COLO829 (cell line): ENCODE measurements around the gene NIPSNAP2.
"Not testable (repeated sequence)": the region's sequence is repeated elsewhere in the genome, so short reads cannot be mapped to it uniquely, and the experiment has no call there.

Source experiments
- DNase-seq: peaks from one replicate; pipeline ENCODE4 v3.0.0; 2012; ENCODE audit warnings: low spot score

The NIPSNAP2 gene

DNA sequence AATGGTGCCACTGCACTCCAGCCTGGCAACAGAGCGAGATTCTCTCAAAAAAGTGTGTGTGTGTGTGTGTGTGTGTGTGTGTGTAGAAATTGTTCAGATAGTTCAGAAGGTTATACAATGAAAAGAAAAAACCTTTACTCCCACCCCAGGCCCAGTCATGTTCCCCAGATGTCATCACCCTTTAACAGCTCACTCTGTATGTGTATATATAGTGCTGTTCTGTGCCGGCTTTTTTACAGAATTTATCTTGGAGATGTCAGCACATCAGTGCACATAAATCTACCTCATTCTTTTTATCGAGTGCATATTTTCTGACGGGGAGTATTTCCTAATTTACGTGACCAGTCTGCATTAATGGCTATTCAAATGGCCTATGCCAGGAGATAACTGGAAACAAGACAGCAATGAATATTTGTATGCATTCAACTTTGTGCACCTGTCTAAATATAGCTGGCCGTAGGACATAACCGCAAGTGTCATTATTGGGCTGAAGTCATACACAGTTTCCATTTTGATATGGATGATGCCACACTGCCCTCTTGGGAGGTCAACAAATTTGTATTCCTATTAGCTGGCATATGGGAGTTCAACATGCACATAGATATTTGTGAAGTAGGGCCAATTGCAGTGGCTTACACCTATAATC is 11.7 kb downstream of the NIPSNAP2 start:
- DNase-seq: no peak

DNA sequence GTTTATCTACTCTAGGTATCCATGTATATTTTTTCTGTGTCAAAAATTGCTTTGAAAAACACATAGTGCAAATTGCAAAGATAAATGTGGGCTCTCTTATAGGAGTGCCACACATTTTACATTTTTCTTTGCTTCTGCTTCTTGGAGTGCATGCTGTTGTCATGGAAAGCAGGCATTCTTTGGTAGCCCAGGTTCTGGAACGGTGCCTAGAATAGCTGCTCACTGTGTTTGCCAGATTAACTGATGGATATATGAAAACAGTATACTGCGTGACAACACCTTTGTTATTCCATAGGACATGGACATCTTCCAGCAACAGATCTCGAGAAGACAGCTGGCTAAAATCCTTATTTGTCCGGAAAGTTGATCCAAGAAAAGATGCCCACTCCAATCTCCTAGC is 13.4 kb downstream of the NIPSNAP2 start:
- no peak for DNase-seq

DNA sequence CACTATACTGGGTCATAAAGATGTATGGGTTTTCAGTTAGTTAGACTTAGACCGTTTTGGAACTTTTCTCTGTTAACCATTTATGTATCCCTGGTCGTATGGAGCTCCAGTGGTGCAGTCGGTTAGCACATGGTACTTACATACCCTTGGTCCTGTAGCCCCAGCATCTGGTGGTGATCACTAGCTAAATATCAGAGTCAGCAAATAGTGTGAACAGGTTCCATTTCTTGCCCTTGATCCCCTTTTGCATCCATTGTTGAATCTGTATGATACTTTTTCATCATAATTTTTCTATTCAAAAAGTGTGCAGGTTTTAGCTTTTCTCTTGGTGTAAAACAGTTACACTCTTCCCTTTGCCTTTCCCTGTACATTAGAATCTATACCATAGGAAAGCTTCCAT is 15.9 kb downstream of the NIPSNAP2 start:
- no peak for DNase-seq

GRCh38 chr7:55983537-55983936 is 19.2 kb downstream of the NIPSNAP2 start:
- no peak for DNase-seq

DNA sequence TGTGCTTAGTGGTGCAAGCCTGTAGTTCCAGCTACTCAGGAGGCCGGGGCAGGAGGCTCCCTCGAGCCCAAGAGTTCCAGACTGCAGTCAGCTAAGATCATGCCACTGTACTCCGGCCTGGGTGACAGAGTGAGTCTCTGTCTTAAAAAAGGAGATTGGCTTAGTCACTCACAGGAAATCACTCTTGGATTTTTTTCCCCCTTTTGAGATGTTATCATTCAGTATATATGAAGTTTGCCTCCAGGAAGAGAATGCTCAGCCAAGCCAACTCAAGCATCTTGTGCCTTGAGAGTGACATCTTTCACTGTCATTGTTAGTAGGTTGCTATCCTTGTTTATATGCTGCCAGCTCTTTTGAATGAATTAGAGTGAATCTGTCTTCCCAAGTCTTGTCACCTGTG is 28.0 kb downstream of the NIPSNAP2 start:
- DNase-seq: no peak

DNA sequence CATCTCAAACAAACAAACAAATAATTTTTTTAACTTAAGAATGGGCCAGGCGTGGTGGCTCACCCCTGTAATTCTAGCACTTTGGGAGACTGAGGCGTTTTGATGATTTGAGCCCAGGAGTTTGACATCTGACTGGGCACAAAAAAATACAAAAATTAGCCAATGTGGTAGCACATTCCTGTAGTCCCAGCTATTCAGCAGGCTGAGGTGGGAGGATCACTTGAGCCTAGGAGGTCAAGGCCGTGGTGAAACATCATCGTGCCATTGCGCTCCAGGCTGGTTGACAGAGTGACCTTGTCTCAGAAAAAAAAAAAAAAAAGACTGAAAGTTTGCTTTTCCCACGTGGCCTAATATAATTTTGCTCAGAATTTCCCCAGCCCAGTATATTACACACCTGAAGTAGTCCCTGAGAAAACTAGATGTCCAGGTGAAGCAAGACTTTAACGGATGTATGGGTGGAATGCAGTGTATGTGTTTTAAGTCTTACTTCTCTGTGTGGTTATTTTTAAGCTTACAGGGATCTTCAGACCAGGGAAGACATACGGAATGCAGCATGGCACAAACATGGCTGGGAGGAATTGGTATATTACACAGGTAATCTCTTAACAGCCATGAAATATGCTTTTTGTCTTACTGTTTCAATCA is 32.6 kb downstream of the NIPSNAP2 start:
- DNase-seq: no peak

- DNase-seq: no peak
Observed at GRCh38 chr7:56003749-56004148, 39.4 kb downstream of the NIPSNAP2 start.

DNA sequence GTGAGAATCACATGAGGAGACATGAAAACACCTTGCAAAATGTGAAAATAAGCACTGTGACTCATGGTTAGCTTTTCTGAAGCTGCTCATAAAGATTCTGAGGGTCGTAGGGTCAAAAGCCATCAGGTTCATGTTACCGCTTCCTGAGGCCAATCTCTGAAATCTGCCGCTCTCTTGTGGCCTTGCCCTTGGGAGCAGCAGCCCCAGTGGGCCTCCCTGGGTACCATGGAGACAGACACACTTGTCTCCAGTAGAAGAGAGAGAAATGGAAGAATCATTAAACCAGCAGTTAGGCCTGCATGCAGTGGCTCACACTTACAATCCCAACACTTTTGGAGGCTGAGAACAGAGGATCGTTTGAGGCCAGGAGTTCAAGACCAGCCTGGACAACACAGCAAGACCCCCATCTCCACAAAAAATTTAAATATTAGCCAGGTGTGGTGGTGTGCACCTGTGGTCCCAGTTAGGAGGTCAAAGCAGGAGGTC is 42.8 kb downstream of the NIPSNAP2 start:
- no peak for DNase-seq

GRCh38 chr7:56007891-56008290 is 43.5 kb downstream of the NIPSNAP2 start:
- peak; percentile 90 for DNase-seq

GRCh38 chr7:56009695-56010094 is 45.3 kb downstream of the NIPSNAP2 start:
- no peak for DNase-seq

DNA sequence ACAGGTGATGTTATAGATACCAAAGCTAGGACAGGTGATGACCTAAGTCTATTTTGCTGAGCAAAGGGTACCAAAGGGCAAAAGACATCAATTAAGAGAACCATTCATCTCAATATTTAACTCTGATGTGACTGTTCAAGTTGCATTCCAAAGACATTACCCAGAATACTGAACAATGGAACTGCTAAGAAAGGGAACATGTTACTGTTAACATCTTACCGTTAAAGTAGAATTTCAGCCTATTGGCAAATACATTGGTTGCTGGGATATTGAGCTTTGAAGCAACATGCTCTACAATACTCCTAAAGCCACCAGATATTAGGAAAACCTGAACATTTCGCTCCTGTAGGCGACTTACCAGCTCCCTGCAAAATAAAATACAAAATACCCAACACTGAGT is 52.6 kb downstream of the NIPSNAP2 start:
- not testable (repeated sequence) for DNase-seq

GRCh38 chr7:56019501-56019900 is 55.1 kb downstream of the NIPSNAP2 start:
- DNase-seq: no peak

GRCh38 chr7:56023500-56023899 is 59.1 kb downstream of the NIPSNAP2 start:
- no peak for DNase-seq

- DNase-seq: no peak
Observed at GRCh38 chr7:56026538-56026937, 62.2 kb downstream of the NIPSNAP2 start.

- no peak for DNase-seq
Observed at GRCh38 chr7:56028942-56029630, 64.7 kb downstream of the NIPSNAP2 start.

DNA sequence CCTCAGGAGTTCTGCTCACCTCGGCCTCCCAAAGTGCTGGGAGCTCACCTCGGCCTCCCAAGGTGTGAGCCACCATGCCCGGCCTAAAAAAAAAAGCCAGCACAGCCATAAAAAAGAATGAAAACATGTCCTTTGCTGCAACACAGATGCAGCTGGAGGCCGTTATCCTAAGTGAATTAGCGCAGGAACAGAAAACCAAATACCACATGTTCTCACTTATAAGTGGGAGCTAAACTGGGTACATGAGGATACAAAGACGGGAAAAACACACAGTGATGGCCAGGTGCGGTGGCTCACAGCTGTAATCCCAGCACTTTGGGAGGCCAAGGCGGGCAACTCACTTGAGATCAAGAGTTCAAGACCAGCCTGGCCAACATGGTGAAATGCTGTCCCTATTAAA is 66.0 kb downstream of the NIPSNAP2 start:
- DNase-seq: no peak

GRCh38 chr7:56031556-56031955 is 67.2 kb downstream of the NIPSNAP2 start:
- DNase-seq: not testable (repeated sequence)

DNA sequence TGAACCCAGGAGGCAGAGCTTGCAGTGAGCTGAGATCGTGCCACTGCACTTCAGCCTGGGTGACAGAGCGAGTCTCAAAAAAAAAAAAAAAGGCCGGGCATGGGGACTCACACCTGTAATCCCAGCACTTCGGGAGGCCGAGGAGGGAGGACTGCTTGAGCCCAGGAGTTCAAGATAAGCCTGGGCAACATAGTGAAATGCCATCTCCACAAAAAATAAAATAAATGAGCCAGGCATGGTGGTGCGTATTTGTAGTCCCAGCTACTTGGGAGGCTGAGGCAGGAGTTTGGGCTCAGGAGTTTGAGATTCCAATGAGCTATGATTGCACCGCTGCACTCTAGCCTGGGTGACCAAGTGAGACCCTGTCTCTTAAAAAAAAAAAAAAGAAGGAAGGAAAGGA is 68.2 kb downstream of the NIPSNAP2 start:
- DNase-seq: not testable (repeated sequence)

DNA sequence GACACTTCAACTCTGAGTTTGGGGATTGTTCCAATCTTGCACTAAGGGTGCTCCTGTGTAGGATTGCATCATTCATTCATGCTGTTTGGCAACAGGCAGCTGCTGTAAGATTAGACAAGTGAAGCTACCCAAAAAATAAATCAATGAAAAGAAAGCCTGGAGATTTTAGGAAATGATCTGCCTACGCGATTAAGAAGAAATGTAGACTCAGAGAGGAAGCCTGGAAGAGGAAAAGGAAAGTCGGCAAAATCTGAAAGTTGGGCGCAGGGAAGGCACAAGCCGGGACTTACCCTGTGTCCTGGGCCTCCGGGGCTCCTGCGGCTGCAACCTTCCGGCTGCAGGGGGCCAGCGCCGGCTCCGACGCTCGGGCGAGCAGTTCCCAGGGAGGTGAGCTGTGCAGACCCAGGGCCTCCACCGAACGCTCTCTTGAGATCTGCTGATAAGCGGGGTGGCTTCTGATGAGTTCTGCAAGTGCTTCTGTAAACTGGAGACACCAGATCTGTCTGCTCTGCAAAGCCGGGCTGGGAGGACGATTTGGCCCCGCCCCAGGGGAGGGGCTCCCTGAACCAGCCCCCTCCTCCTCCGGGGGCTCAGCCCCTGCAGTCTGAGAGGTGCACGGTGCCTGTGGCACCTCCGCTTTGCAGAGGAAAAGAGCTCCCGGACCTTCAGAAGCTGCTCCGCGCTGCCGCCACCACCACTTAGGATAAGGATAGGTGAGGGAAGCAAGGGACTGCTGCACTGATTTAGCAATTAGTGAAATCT is 69.5 kb downstream of the NIPSNAP2 start:
- peak; percentile 65 for DNase-seq

GRCh38 chr7:56040730-56041129 is 76.3 kb downstream of the NIPSNAP2 start:
- no peak for DNase-seq

DNA sequence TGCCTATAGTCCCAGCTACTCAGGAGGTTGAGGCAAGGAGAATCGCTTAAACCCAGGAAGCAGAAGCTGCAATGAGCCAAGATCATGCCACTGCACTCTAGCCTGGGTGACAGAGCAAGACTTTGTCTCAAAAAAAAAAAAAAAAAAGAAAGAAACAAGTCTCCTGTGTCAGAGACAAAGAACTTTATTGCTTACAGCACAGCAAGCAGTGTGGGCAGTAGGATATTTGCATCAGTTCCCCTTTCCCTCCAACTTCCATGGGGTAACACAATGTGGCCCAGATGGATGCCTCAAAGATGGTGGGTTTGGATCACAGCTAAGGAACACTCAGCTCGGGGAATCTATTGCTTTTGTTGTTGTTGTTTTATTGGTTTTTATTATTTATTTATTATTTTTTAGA is 81.4 kb downstream of the NIPSNAP2 start:
- not testable (repeated sequence) for DNase-seq

DNA sequence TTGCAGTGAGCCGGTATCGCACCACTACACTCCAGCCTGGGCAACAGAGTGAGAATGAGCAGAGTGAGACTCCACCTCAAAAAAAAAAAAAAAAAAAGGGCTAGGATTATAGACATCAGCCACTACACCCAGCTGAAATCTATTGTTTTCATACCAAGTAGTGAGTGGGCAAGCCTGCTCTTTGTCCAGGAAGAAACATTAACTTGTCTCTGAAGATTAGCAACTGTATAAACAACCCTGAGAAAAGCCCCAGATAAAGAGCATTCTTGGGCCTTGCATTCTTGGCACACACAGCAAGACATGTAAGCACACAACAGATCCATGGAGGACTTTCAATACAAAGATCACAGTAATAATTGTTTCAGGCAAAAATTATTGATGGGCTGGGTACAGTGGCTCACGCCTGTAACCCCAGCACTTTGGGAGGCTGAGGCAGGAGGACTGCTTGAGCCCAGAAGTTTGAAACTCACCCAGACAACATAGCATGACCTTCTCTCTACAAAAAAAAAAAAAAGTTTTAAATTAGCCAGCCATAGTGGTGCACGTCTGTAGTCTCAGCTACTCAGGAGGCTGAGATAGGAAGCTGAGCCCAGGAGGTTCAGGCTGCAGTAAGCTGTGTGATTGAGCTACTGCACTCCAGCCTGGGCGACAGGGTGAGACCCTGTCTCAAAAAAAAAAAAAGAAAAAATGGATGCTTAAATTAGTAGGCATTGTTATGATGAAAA is 82.5 kb downstream of the NIPSNAP2 start:
- no peak for DNase-seq
